Activated gamma-delta T cell treated with anti-CD3 and anti-CD28 coated beads, Interleukin-2, amount 50 U/mL, for 16 hours (primary cell): ENCODE measurements around the gene DENND6A.
"Not testable (repeated sequence)": the region's sequence is repeated elsewhere in the genome, so short reads cannot be mapped to it uniquely, and the experiment has no call there.

Source experiments
- DNase-seq: peaks from one replicate; pipeline ENCODE4 v3.0.0-alpha.2; 2020; ENCODE audit warnings: low read depth

DENND6A gene, protein sequence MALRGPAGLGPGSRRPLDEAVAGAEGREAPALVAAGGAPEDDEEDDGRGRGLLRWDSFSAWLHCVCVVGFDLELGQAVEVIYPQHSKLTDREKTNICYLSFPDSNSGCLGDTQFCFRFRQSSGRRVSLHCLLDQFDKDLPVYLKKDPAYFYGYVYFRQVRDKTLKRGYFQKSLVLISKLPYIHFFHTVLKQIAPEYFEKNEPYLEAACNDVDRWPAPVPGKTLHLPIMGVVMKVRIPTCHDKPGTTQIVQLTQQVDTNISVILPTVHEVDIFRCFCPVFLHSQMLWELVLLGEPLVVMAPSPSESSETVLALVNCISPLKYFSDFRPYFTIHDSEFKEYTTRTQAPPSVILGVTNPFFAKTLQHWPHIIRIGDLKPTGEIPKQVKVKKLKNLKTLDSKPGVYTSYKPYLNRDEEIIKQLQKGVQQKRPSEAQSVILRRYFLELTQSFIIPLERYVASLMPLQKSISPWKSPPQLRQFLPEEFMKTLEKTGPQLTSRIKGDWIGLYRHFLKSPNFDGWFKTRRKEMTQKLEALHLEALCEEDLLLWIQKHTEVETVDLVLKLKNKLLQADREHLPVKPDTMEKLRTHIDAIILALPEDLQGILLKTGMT

DNA sequence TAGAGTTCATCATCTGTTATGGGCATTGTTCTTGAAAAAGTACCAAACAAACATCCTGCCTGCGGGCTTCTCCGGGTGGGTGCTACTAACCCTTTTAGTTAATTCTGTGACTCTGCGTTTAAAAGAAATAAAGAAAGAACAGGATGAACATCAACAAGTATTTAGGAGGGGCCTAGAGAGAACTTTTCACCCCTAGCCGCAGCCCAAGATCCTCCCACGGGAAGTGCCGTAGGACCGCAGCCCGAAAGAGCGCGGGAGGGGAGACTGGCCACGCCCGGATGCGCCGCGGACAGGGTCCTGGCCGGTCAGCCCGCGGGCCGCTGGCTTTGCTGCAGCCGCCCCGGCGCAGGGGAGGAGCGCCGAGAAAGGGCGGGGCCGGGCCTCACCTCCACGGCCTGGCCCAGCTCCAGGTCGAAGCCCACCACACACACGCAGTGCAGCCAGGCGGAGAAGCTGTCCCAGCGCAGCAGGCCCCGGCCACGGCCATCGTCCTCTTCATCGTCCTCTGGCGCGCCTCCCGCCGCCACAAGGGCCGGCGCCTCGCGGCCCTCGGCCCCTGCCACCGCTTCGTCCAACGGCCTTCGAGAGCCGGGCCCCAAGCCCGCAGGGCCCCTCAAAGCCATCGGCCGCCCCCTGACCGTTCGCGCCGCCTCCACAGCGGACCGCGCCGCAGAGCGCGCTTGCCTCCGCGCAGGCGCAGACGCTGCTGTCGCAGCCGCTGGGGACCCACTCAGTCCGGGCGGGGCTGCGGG lies at the start of gene DENND6A:
Gene DENND6A (minus strand): TSS at position 682 of the 752 bp plus-strand sequence. CDS start 59 bp downstream, at position 623.
- peak; percentile 96 for DNase-seq

DNA sequence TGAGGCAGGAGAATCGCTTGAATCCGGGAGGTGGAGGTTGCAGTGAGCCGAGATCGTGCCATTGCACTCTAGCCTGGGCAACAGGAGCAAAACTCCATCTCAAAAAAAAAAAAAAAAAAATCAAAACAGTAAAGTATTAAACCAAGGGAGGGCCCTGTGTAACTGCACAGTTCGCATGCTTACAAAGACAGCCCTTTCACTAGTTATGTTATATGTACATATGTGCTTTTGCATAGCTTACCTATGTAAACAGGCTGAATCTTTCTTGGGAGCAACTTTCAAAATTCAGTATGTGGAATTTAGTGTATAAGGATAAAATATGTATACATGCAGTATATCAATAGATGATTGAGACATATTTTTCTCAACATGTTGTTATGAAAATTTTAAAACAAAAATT lies 47.1 kb upstream of the DENND6A start:
- DNase-seq, result no peak

DNA sequence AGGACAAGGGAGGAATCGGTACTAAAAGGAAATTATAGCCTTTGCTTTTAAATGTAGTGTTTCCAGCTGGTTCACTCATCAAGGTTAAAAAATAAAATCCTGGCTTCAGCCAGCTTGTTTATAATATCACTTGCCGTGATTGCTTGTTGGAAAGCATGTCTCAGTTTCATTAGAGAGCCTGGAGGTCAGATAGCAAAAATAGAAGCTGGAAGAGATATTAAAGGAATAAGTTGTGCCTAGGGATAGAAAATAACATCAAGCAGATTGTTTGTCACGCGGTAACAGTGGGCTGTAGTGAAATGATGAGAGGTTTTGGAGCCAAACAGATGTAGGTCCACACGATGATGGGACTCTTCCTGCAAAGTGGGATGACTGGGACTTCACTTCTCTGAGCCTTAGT lies 45.5 kb upstream of the DENND6A start:
- DNase-seq, result no peak

DNA sequence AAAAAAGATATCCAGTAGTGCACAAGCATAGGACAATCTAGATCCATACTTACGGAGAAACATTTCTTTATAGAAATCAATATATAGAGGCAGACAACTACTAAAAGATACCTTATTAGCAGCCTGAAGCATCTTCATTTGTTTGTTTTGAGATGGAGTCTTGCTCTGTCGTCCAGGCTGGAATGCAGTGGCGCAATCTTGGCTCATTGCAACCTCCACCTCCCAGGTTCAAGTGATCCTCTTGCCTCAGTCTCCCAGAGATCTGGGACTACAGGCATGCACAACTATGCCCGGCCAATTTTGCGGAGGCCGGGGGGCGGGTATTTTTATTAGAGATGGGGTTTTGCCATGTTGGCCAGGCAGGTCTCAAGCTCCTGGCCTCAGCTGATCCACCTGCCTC lies 45.0 kb upstream of the DENND6A start:
- no peak for DNase-seq

DNA sequence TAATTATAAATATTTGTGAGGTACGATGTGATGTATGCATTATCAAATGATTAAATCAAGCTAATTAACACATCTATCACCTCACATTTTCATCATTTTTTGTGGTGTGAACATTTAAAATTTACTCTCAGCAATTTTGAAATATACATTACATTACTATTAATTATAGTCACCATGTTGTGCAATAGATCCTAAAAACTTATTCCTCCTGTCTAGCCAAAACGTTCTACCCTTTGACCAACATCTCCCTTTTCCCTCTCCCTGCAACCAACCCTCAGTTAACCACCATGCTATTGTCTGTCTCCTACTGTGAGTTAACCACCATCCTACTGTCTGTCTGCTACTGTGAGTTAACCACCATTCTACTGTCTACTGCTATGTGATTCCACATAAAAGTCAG lies 42.5 kb upstream of the DENND6A start:
- DNase-seq, result no peak

DNA sequence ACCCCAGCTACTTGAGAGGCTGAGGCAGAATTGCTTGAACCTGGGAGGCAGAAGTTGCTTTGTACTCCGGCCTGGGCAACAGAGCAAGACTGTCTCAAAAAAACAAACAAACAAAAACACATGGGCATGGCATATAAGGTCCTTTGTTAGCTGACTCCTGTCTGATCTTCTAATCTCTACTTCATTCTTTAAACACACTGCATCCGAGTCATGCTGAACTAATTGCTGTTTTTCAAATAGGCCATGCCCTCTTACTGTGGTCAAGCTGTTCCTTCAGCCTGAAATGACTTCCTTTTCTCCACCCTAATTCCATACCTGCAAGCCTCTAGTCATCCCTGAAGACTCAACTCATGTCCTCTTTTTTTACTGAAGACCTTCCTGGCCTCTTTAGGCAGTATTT lies 40.9 kb upstream of the DENND6A start:
- DNase-seq, result no peak

DNA sequence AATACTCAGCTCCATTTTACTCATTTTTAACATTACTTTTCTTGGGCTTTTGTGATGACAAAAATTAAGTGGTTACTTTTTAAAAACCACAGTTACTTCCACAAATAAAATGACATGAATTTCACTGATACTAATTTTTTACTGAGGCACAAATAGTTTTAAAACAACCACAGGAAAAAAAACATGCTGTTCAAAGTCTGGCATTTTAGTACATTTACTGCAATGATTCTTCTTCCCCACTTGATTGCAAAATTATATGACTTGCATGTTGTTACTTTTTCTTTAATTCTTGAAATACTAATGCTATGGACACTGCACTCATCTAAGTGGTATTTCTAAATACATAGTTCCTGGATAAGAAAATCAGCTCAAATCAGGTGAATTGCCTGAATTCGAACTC lies 38.4 kb upstream of the DENND6A start:
- no peak for DNase-seq

DNA sequence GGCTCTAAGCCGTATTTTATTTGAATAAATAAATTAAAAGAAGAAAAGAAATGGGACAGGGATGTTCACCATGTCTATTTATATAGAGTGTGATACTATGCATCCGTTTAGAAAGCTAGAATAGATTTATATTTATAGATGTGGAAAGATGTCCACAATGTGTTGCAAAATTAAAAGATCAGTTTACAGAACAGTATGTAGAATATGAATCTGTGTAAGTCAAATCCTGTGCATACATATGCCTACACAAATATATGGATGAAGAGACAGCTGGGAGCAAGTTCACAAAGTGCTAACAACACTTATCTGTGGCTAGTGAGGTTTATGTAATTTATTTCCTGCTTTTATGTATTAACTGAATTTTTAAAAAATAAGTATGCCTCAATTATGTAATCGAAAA lies 37.8 kb upstream of the DENND6A start:
- no peak for DNase-seq

DNA sequence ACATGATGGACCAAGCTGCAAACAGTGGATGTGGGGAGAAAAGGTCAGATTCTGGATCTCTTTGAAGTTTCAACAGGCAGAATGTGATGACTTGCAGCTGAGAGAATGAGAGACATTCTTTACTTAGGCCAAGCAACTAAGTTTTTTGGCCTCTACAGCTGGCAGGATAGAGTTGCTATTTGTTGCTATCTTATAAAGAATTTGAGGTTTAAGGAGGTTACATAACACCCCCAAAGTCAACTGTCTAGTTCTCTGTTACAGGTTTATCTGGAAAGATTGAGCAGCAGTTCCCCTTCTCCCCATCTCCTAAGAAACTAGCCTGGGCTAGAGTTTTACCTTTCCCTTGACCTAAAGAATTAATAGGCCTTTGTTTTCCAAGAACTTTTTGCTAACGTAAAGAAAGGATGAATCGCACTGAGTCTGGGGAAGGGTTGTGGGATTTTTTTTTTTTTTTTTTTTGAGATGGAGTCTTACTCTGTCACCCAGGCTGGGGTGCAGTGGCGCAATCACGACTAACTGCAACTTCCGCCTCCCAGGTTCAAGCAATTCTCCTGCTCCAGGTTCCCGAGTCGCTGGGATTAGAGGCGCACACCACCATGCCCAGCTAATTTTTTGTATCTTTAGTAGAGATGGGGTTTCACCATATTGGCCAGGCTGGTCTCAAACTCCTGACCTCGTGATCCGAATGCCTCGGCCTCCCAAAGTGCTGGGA lies 36.6 kb upstream of the DENND6A start:
- no peak for DNase-seq

DNA sequence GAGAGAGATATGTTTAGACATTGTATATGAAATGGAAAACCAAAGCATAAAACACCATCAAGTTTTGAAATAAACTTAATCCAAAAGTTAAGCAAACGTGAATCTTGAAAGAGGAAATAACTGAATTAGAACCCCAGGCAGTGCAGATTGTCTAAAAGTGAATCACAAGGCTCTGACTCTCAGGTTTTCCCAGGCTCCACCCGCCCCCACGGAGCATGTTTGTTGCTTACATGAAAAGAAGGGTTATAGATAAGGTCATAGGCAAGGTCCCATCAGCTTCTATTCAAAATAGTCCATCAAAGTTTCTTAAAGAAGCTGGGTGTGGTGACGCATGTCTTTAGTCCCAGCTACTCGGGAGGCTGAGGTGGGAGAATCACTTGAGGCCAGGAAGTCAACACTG lies 34.2 kb upstream of the DENND6A start:
- no peak for DNase-seq

DNA sequence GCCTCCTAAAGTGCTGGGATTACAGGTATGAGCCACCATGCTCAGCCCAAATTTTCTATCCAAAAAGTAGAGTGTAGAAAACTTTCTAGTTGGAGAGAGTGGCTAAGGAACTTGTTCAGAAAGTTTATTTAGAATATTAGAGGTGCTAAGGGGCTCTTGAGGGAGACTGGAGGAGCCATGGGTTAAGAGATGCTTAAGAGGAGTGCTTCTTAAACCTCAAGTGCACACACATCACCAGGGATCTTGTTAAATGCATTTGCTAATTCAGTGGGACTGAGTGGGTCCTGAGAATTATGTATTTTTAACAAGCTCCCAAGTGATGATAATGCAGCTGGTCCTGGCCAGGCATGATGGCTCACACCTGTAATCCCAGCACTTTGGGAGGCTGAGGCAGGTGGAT lies 33.5 kb upstream of the DENND6A start:
- DNase-seq, result no peak

DNA sequence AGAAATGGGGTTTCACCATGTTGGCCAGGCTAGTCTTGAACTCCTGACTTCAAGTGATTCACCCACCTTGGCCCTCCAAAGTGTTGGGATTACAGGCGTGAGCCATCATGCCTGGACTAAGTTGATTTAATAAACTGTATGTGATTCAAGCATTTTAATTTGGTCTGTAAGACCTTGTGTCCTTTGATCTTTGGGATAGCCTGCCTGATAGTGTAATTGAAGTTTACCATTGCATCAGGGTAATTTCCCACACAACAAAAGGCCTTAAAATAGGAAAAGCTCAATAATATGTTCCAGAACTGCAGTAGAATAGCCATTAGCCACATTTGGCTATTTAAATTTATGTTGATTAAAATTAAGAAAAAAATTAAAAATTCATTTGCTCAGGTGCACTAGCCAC lies 25.2 kb upstream of the DENND6A start:
- DNase-seq, result no peak

DNA sequence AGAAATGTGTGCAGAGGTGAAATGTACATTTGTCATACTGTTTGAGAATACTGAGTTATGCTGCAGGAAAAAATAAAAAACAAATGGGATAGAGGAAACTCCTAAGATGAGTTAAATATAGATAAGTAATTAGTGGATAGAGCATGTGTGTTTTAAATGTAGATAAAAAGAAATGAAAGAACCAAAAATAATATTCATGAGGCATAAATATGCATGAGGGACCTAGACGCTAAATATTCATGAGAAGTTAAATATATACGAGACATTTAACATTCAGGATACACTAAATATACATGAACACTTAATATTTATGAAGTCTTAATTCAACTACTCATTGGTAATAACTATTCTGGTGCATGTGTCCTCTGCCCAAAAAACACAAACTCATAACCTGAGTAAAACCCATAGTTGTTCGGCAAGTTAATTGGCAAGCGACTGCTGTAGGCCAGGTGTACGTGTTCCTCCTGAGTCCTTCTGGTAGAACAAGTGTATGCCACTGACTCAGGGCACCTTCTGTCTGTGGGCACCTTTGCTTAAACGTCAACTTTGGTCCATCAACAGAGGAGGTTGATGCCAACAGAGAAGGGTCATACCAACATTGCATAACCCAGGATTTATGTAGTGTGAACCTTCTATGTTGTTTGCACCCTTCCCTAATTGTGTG lies 24.5 kb upstream of the DENND6A start:
- DNase-seq, result no peak

DNA sequence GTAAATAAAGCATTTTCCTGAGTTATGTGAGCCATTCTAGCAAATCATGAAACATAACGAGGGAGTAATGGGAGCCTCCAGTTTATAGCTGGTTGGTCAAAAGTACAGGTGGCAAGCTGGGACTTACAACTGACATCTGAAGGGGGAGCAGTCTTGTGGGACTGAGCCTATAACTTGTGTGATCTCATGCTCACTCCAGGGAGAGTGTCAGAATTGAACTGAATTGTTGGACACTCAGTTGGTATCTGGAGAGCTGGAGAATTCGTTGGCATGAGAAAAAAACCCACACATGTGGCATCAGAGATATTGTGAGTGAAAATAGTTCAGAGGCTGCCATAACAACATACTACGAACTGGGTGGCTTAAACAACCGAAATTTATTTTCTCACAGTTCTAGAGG lies 22.8 kb upstream of the DENND6A start:
- no peak for DNase-seq

DNA sequence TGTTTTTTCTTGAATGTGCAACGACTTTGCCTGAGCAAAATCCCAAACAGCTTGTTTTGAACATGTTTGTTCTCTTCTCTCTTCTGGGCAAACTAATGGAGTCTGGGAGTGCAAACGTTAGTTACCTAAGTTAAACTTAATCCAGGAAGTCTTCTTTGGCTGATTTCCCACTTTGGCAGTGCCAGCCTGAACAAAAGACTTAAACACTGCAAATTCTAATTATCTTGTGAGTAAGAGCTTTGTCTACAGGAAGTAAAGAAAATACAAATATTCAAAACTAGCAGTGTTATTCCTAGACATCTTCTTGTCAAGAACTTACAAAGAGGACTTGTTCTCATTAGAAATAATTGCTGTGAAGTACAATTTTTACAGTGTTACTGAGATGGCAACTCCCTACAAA lies 16.7 kb upstream of the DENND6A start:
- DNase-seq, result no peak

DNA sequence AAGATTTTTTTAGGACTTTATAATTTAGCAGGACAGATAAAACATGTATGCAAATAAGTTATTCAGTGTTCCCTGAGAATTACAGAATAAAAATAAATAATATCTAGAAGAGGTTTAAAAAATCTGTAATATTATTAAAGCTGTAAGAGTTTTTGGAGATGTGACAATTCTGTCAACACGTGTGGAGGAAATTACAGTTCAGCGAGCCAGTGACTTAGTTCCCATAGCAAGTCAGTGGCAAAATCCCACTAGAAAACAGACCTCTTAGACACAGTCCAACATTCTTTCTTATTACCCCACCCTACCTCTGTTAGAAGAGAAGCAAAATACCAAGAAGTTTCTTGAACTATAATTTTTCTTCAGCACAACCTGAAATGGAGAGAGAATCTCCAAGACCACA lies 16.2 kb upstream of the DENND6A start:
- no peak for DNase-seq

DNA sequence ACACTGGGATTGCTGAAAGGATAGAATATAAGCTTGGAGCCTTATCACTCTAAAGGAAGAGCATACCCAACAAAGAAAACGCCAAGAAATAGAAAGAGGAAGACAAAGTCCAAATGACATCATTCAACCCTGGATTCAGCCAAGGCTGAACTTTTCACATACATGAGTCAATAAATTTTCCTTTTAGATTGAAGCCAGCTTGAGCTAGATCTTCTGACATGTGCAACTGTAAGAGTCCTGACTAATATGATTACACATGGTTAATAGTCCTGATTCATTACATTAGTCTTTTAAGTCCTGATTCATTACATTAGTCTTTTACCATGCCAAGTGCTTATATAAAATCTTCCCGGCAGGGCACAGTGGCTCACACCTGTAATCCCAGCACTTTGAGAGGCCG lies 13.6 kb upstream of the DENND6A start:
- DNase-seq, result no peak

DNA sequence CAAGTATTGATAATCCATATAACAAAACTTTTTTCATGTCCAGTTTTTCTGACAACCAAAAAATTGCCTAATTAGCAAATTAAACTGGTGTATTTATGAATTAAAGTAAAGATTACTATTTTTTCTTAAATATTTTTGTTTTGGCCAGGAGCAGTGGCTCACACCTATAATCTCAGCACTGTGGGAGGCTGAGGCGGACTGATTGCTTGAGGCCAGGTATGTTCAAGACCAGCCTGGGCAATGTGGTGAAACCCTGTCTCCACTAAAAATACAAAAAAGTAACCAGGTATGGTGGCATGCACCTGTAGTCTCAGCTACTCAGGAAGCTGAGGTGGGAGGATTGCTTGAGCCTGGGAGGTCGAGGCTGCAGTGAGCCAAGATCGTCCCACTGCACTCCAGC lies 12.5 kb upstream of the DENND6A start:
- not testable (repeated sequence) for DNase-seq

DNA sequence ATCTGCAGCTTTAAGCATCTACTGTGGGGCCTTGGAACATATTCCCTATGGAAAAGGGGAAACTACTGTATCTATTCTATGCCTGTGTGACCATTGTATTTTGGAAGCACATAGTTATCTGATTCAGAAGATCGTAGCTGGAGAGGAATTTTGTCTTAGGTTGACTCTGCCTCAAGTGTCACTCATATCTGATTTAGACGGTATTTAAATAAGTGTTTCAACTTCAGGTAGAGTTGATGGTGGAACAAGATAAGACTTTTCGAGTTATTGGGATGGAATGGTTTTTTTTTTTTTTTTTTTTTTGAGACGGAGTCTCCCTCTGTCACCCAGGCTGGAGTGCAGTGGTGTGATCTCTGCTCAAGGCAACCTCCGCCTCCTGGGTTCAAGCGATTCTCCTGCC lies 8.9 kb upstream of the DENND6A start:
- no peak for DNase-seq

DNA sequence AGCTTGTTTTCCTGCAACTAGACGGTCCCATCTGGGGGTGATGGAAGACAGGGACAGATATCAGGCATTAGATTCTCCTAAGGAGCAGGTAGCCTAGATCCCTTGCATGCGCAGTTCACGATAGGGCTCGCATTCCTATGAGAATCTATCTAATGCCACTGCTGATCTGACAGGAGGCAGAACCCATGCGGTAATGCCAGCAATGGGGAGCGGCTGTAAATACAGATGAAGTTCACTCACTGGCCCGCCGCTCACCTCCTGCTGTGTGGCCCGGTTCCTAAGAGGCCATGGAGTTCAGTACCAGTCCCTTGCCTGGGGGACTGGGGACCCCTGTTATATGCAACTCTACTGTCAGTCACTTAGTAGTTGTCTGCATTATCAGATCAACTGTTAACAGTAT lies 7.9 kb upstream of the DENND6A start:
- DNase-seq, result no peak

DNA sequence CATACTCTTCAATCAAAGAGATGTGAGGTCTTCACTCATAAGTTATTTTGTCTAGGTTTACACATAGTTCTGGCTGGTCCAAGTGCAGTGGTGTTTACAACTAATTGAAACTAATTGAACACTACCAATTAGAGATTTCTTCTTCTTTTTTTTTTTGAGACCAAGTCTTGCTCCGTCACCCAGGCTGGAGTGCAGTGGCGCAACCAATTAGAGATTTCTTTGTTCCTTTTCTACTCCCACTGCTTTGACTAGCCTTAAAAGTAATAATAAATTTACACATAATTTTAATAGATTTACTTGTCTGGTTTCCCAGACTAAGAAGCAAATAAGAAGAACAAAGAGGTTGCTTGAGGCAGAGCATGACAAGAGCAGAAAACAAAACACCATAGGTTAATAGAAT lies 6.7 kb upstream of the DENND6A start:
- DNase-seq, result no peak

DNA sequence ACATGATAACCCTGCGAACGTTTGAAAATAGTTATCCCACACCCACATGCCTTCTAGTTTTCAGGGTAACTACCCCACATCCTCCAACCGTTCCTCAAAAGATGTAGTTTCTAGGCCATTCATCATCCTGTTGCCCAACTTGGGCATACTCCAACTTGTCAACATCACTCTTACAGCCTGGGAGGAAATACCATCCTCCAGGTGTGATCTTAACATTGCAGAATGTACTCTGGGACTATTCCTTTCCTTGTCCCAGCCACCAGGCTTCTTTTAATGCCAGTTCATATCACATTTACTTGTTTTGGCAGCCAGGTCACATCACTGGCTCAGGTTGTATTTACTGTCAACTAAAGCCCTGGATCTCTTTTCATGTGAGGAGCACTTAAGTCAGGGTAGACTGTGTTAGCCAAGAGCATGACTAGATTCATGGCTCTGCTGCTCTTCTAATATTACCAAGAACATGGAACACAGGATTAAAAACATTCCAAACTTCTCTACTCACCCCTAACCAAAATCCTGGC lies 4.0 kb upstream of the DENND6A start:
- DNase-seq, result no peak
